ENCODE results near the gene NASP.

NASP gene

GRCh38 chr1:45543581-45544417, 40.0 kb upstream of the NASP start:
- no peak overlapping the region for H3K4me3 ChIP-seq (ENCODE audit: low read depth, low read length)
- TF ChIP-seq MAX (IDR thresholded peaks at IDR 0.05; ENCODE audit: low read depth, low read length) = peak; percentile 88
- TF ChIP-seq POLR2A (IDR thresholded peaks at IDR 0.05; ENCODE audit: extremely low read depth, insufficient read length) = no peak
- TF ChIP-seq MYC (IDR thresholded peaks at IDR 0.05; ENCODE audit: low read depth, low read length) = peak; percentile 90
- no peak for TF ChIP-seq CTCF (IDR thresholded peaks at IDR 0.05; ENCODE audit: low read depth, low read length)
- DNase-seq (ENCODE audit: low read depth) = peak; percentile 90

GRCh38 chr1:45544530-45544929, 39.3 kb upstream of the NASP start:
- no peak overlapping the region for H3K4me3 ChIP-seq (ENCODE audit: low read depth, low read length)
- DNase-seq (ENCODE audit: low read depth) = no peak
- TF ChIP-seq MAX (IDR thresholded peaks at IDR 0.05; ENCODE audit: low read depth, low read length) (no peak), CTCF (IDR thresholded peaks at IDR 0.05; ENCODE audit: low read depth, low read length) (no peak)

- no peak overlapping the region for H3K4me3 ChIP-seq (ENCODE audit: low read depth, low read length)
- TF ChIP-seq POLR2A (IDR thresholded peaks at IDR 0.05; ENCODE audit: extremely low read depth, insufficient read length) = no peak
- peak; percentile 21; the same call in 1 of the 2 replicates for TF ChIP-seq MAX (IDR thresholded peaks at IDR 0.05; ENCODE audit: low read depth, low read length)
- peak; percentile 42 for DNase-seq (ENCODE audit: low read depth)
Measured at GRCh38 chr1:45545019-45545493, 38.8 kb upstream of the NASP start.

GRCh38 chr1:45545553-45546310, 38.1 kb upstream of the NASP start:
- no peak overlapping the region for H3K4me3 ChIP-seq (ENCODE audit: low read depth, low read length)
- no peak for DNase-seq (ENCODE audit: low read depth)
- TF ChIP-seq POLR2A (IDR thresholded peaks at IDR 0.05; ENCODE audit: extremely low read depth, insufficient read length) (no peak), MYC (IDR thresholded peaks at IDR 0.05; ENCODE audit: low read depth, low read length) (no peak), CTCF (IDR thresholded peaks at IDR 0.05; ENCODE audit: low read depth, low read length) (no peak), MAX (IDR thresholded peaks at IDR 0.05; ENCODE audit: low read depth, low read length) (no peak)

- TF ChIP-seq MYC (IDR thresholded peaks at IDR 0.05; ENCODE audit: low read depth, low read length) = peak; percentile 99
- peak; percentile 96 for TF ChIP-seq POLR2A (IDR thresholded peaks at IDR 0.05; ENCODE audit: extremely low read depth, insufficient read length)
- TF ChIP-seq MAX (IDR thresholded peaks at IDR 0.05; ENCODE audit: low read depth, low read length) = peak; percentile 99
- no peak for TF ChIP-seq CTCF (IDR thresholded peaks at IDR 0.05; ENCODE audit: low read depth, low read length)
- DNase-seq (ENCODE audit: low read depth) = peak; percentile 93
- peak within 1 kb of the TSS; percentile 85 for H3K4me3 ChIP-seq (ENCODE audit: low read depth, low read length)
Measured at GRCh38 chr1:45550401-45551351, 33.2 kb upstream of the NASP start, which contains the start of gene AKR1A1. AKR1A1 (plus strand) TSS chr1:45550826; CDS start chr1:45561795, 10,969 bp downstream.
